HepG2 (cell line): Measurements from ENCODE around the gene TEKT5. TPM values are rescaled to one million over a fixed set of nuclear protein-coding genes. Genes with fewer than 3 reads are reported as not detected.

Experiments used
- AGO1 ChIP-seq: fragments of 200-400 bp; formaldehyde crosslinking; IDR thresholded peaks from 2 replicates; pipeline ENCODE4 v1.6.1; 2017; ENCODE audit warnings: mild to moderate bottlenecking, low read depth, low read length, moderate library complexity; ENCODE audit not compliant: poor library complexity, severe bottlenecking
- BATF2 ChIP-seq: sonication (generic); formaldehyde crosslinking; IDR thresholded peaks from 2 replicates; pipeline ENCODE4 v1.8.0; 2022; ENCODE audit warnings: mild to moderate bottlenecking, missing genetic modification reagents, moderate library complexity
- CHD4 ChIP-seq: fragments of 200-600 bp; sonication (generic); IDR thresholded peaks from 2 replicates; pipeline ENCODE4 v1.7.0; 2017; ENCODE audit warnings: mild to moderate bottlenecking, low read length, borderline replicate concordance
- DDIT3 ChIP-seq: sonication (generic); formaldehyde crosslinking; IDR thresholded peaks from 2 replicates; pipeline ENCODE4 v1.4.0; 2020; ENCODE audit warnings: mild to moderate bottlenecking, missing genetic modification reagents
- DMTF1 ChIP-seq: sonication (generic); formaldehyde crosslinking; IDR thresholded peaks from 2 replicates; pipeline ENCODE4 v1.4.0; 2020; ENCODE audit warnings: mild to moderate bottlenecking, missing genetic modification reagents
- HNF4A ChIP-seq: sonication (generic); formaldehyde crosslinking; IDR thresholded peaks from 2 replicates; pipeline ENCODE4 v1.4.0; 2020; ENCODE audit warnings: missing genetic modification reagents
- ISX ChIP-seq: sonication (generic); formaldehyde crosslinking; conservative IDR thresholded peaks from 2 replicates; pipeline ENCODE4 v1.5.0; 2020; ENCODE audit warnings: missing genetic modification reagents
- NFYB ChIP-seq: sonication (generic); formaldehyde crosslinking; IDR thresholded peaks from 2 replicates; pipeline ENCODE4 v1.4.0; 2020; ENCODE audit warnings: missing genetic modification reagents
- NR0B2 ChIP-seq: sonication (generic); formaldehyde crosslinking; IDR thresholded peaks from 2 replicates; pipeline ENCODE4 v1.4.0; 2020; ENCODE audit warnings: mild to moderate bottlenecking, missing genetic modification reagents
- RBAK ChIP-seq: sonication (generic); formaldehyde crosslinking; IDR thresholded peaks from 2 replicates; pipeline ENCODE4 v1.5.1; 2020; ENCODE audit warnings: mild to moderate bottlenecking, missing genetic modification reagents
- RXRA ChIP-seq: sonication (generic); formaldehyde crosslinking; IDR thresholded peaks from 2 replicates; pipeline ENCODE4 v1.5.1; 2020; ENCODE audit warnings: missing genetic modification reagents
- SALL1 ChIP-seq: sonication (generic); formaldehyde crosslinking; IDR thresholded peaks from 2 replicates; pipeline ENCODE4 v1.8.0; 2022; ENCODE audit warnings: mild to moderate bottlenecking, missing genetic modification reagents
- U2AF2 ChIP-seq: fragments of 200-400 bp; formaldehyde crosslinking; IDR thresholded peaks from 2 replicates; pipeline ENCODE4 v1.6.1; 2017; ENCODE audit warnings: low read depth, mild to moderate bottlenecking, low read length
- ZC3H13 ChIP-seq: sonication (generic); formaldehyde crosslinking; IDR thresholded peaks from 2 replicates; pipeline ENCODE4 v1.8.1; 2023; ENCODE audit warnings: mild to moderate bottlenecking, missing genetic modification reagents, moderate library complexity
- ZFP1 ChIP-seq: IDR thresholded peaks from 2 replicates; pipeline ENCODE4 v1.6.1; 2016
- ZFP36L1 ChIP-seq: sonication (generic); formaldehyde crosslinking; IDR thresholded peaks from 2 replicates; pipeline ENCODE4 v1.8.0; 2022; ENCODE audit warnings: mild to moderate bottlenecking, missing genetic modification reagents, moderate library complexity
- ZNF235 ChIP-seq: sonication (generic); formaldehyde crosslinking; IDR thresholded peaks from 2 replicates; pipeline ENCODE4 v1.8.1; 2023; ENCODE audit warnings: mild to moderate bottlenecking, missing genetic modification reagents, borderline replicate concordance
- ZNF292 ChIP-seq: sonication (generic); formaldehyde crosslinking; IDR thresholded peaks from 2 replicates; pipeline ENCODE4 v1.8.1; 2022; ENCODE audit warnings: mild to moderate bottlenecking, low read depth, missing genetic modification reagents, borderline replicate concordance
- ZNF3 ChIP-seq: IDR thresholded peaks from 2 replicates; pipeline ENCODE4 v1.7.0; 2017; ENCODE audit warnings: inconsistent platforms
- polyA plus RNA-seq, 8 experiments: library from polyadenylated mRNA; depleted of rRNA in 3 of 8; stranded (reverse) in 7 of 8; unstranded in 1 of 8; fragments of >200 nt; fragmentation: Illumina TruSeq in 4 of 8; extraction: Trizol in 4 of 8; gene quantifications; 2 replicates each; pipeline versions ENCODE4 v1.2.1 to v1.2.3, GENCODE V29; 2011 to 2016; ENCODE audit warnings: low read depth in 4 of 8, missing spikeins in 1 of 8, mixed read lengths in 1 of 8; ENCODE audit not compliant: insufficient read depth in 1 of 8
- total RNA-seq, 5 experiments: library from RNA; depleted of rRNA; stranded (reverse); fragments of >200 nt; fragmentation: Illumina TruSeq; extraction: Trizol; gene quantifications; 2 replicates each; pipeline ENCODE4 v1.2.3, GENCODE V29; 2016; ENCODE audit warnings: low read depth in 1 of 5
- TF ChIP-seq, protein P1 (sequence below): sonication (generic); IDR thresholded peaks from 2 replicates; pipeline ENCODE4 v1.6.1; 2016; ENCODE audit warnings: low read depth, borderline replicate concordance
- TF ChIP-seq, protein P2 (sequence below): fragments of 450-650 bp; IDR thresholded peaks from 2 replicates; pipeline ENCODE4 v1.6.1; 2017; ENCODE audit warnings: mild to moderate bottlenecking

Gene TEKT5
- total and polyA plus RNA-seq, 2 of the 13 experiments (the other 11 are each of a cell fraction or from before 2014, with no cell fraction given), result 0.16 TPM; not detected in 1

- TF ChIP-seq ZFP1 (no peak), ZFP36L1 (CRISPR knock-in tag) (peak; percentile 38; the same call in 1 of the 2 replicates), ZNF235 (no peak), ISX (no peak), NFYB (CRISPR knock-in tag) (no peak), ZC3H13 (CRISPR knock-in tag) (no peak), ZNF292 (CRISPR knock-in tag) (0 out of 2 replicates have a peak, but pooled peaks have one; percentile 11), DDIT3 (no peak), HNF4A (CRISPR knock-in tag) (peak; percentile 88), CHD4 (peak; percentile 52; the same call in 1 of the 2 replicates), U2AF2 (no peak), DMTF1 (no peak), AGO1 (no peak), SALL1 (CRISPR knock-in tag) (peak; percentile 79), BATF2 (CRISPR knock-in tag) (no peak), NR0B2 (CRISPR knock-in tag) (no peak), RBAK (CRISPR knock-in tag) (no peak), RXRA (peak; percentile 68; the same call in 1 of the 2 replicates), ZNF3 (no peak)
- TF ChIP-seq, protein P1, sequence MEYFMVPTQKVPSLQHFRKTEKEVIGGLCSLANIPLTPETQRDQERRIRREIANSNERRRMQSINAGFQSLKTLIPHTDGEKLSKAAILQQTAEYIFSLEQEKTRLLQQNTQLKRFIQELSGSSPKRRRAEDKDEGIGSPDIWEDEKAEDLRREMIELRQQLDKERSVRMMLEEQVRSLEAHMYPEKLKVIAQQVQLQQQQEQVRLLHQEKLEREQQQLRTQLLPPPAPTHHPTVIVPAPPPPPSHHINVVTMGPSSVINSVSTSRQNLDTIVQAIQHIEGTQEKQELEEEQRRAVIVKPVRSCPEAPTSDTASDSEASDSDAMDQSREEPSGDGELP, result peak; percentile 29; the same call in 1 of the 2 replicates
- TF ChIP-seq, protein P2, sequence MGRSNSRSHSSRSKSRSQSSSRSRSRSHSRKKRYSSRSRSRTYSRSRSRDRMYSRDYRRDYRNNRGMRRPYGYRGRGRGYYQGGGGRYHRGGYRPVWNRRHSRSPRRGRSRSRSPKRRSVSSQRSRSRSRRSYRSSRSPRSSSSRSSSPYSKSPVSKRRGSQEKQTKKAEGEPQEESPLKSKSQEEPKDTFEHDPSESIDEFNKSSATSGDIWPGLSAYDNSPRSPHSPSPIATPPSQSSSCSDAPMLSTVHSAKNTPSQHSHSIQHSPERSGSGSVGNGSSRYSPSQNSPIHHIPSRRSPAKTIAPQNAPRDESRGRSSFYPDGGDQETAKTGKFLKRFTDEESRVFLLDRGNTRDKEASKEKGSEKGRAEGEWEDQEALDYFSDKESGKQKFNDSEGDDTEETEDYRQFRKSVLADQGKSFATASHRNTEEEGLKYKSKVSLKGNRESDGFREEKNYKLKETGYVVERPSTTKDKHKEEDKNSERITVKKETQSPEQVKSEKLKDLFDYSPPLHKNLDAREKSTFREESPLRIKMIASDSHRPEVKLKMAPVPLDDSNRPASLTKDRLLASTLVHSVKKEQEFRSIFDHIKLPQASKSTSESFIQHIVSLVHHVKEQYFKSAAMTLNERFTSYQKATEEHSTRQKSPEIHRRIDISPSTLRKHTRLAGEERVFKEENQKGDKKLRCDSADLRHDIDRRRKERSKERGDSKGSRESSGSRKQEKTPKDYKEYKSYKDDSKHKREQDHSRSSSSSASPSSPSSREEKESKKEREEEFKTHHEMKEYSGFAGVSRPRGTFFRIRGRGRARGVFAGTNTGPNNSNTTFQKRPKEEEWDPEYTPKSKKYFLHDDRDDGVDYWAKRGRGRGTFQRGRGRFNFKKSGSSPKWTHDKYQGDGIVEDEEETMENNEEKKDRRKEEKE, result no peak
These were observed 52.5 kb downstream of the TEKT5 start (continued) for GRCh38 chr16:10641953-10642949.
